IMR-90 (cell line): ENCODE data around the gene CDH13. TPM values are rescaled to one million over a fixed set of nuclear protein-coding genes. Genes with fewer than 3 reads are reported as not detected.

Experiments
- ATAC-seq: fragments of 200-7000 bp; cut with Tn5 transposase; 2 replicates; pipeline ENCODE4 v1.9.1; 2020; ENCODE audit warnings: low read depth, mild to moderate bottlenecking, moderate library complexity
- BruUV-seq: library from RNA; stranded (reverse); fragments of 400-500 nt; replicated peaks from 2 replicates; lab custom pipeline; 2021; lab: Mats Ljungman, UMichigan
- CTCF ChIA-PET: fragments of 300-600 bp; formaldehyde crosslinking; extraction: SDS; loops from one replicate; lab custom pipeline; 2021; ENCODE audit warnings: antibody characterized with exemption; lab: Yijun Ruan, JAX
- POLR2A ChIA-PET: fragments of 300-600 bp; sonication (Branson Sonifier 250); formaldehyde crosslinking; loops from one replicate; lab custom pipeline; 2022; ENCODE audit warnings: antibody characterized with exemption; ENCODE audit not compliant: unreplicated experiment; lab: Charles Lee
- DNase-seq: peaks from one replicate; pipeline ENCODE4 v3.0.0; 2013
- H2AFZ ChIP-seq: replicated peaks from 2 replicates; pipeline ENCODE3; 2013; ENCODE audit warnings: low read length, mild to moderate bottlenecking; ENCODE audit not compliant: poor library complexity
- H2AK5ac ChIP-seq: 2 replicates; pipeline ENCODE4 v1.6.1; 2013; ENCODE audit warnings: low read depth, low read length, inconsistent platforms
- H2AK9ac ChIP-seq: replicated peaks from 2 replicates; pipeline ENCODE3; 2013; ENCODE audit warnings: mild to moderate bottlenecking, low read depth, low read length, moderate library complexity; ENCODE audit not compliant: poor library complexity
- H2BK120ac ChIP-seq: 2 replicates; pipeline ENCODE4 v1.6.1; 2013; ENCODE audit warnings: low read depth, low read length, inconsistent platforms
- H2BK15ac ChIP-seq: 3 replicates; pipeline ENCODE4 v1.6.1; 2013; ENCODE audit warnings: low read depth, low read length, inconsistent platforms
- H2BK20ac ChIP-seq: 2 replicates; pipeline ENCODE4 v1.6.1; 2013; ENCODE audit warnings: low read depth, mild to moderate bottlenecking, inconsistent platforms, low read length, moderate library complexity
- H2BK5ac ChIP-seq: 2 replicates; pipeline ENCODE4 v1.6.1; 2013; ENCODE audit warnings: mild to moderate bottlenecking, low read depth, low read length, inconsistent platforms; ENCODE audit not compliant: poor library complexity, severe bottlenecking
- H3K14ac ChIP-seq: replicated peaks from 2 replicates; pipeline ENCODE4 v1.6.1; 2013; ENCODE audit warnings: low read depth, low read length, inconsistent platforms
- H3K18ac ChIP-seq: 2 replicates; pipeline ENCODE4 v1.6.1; 2013; ENCODE audit warnings: low read depth, low read length, control low read depth
- H3K23ac ChIP-seq: 2 replicates; pipeline ENCODE4 v1.6.1; 2013; ENCODE audit warnings: low read depth, low read length, inconsistent platforms
- H3K27ac ChIP-seq: 2 replicates; pipeline ENCODE4 v1.5.1; 2013; ENCODE audit warnings: mild to moderate bottlenecking, control low read depth, low read length; ENCODE audit not compliant: insufficient read depth
- H3K27me3 ChIP-seq: 2 replicates; pipeline ENCODE4 v1.6.1; 2013; ENCODE audit warnings: low read length; ENCODE audit not compliant: control insufficient read depth, insufficient read depth
- H3K36me3 ChIP-seq: 2 replicates; pipeline ENCODE4 v1.6.1; 2013; ENCODE audit warnings: low read length, mixed read lengths; ENCODE audit not compliant: control insufficient read depth, insufficient read depth
- H3K4ac ChIP-seq: 2 replicates; pipeline ENCODE4 v1.6.1; 2013; ENCODE audit warnings: low read depth, low read length, inconsistent platforms
- H3K4me1 ChIP-seq: 2 replicates; pipeline ENCODE4 v1.6.1; 2013; ENCODE audit warnings: low read length, mixed read lengths; ENCODE audit not compliant: control insufficient read depth, insufficient read depth
- H3K4me2 ChIP-seq: 2 replicates; pipeline ENCODE4 v1.6.1; 2013; ENCODE audit warnings: low read depth, mild to moderate bottlenecking, control low read depth, low read length, moderate library complexity
- H3K4me3 ChIP-seq: 2 replicates; pipeline ENCODE4 v1.5.1; 2013; ENCODE audit warnings: low read depth, mild to moderate bottlenecking, control low read depth, low read length, moderate library complexity; ENCODE audit not compliant: insufficient read depth
- H3K56ac ChIP-seq: 2 replicates; pipeline ENCODE4 v1.6.1; 2013; ENCODE audit warnings: low read length, inconsistent platforms; ENCODE audit not compliant: insufficient read depth; ENCODE audit errors: extremely low read depth
- H3K79me1 ChIP-seq, 2 experiments: 2 replicates each; pipeline ENCODE4 v1.6.1; 2013; ENCODE audit warnings: low read length in 2 of 2, inconsistent platforms in 1 of 2, low read depth in 1 of 2
- H3K9ac ChIP-seq: 2 replicates; pipeline ENCODE4 v1.6.1; 2013; ENCODE audit warnings: low read depth, low read length, control low read depth
- H3K9me1 ChIP-seq: 2 replicates; pipeline ENCODE4 v1.6.1; 2013; ENCODE audit warnings: low read length, inconsistent platforms; ENCODE audit not compliant: insufficient read depth
- H3K9me3 ChIP-seq: 2 replicates; pipeline ENCODE4 v1.6.1; 2013; ENCODE audit warnings: low read length; ENCODE audit not compliant: control insufficient read depth, insufficient read depth
- H4K20me1 ChIP-seq: 2 replicates; pipeline ENCODE4 v1.6.1; 2013; ENCODE audit warnings: low read length, inconsistent platforms; ENCODE audit not compliant: insufficient read depth
- H4K5ac ChIP-seq: 2 replicates; pipeline ENCODE4 v1.6.1; 2013; ENCODE audit warnings: mild to moderate bottlenecking, low read depth, low read length, control low read depth
- H4K8ac ChIP-seq, 2 experiments: 2 replicates each; pipeline ENCODE4 v1.6.1; 2013; ENCODE audit warnings: low read depth in 2 of 2, low read length in 2 of 2, control low read depth in 1 of 2, inconsistent platforms in 1 of 2
- H4K91ac ChIP-seq: 2 replicates; pipeline ENCODE4 v1.6.1; 2013; ENCODE audit warnings: low read depth, low read length, inconsistent platforms; ENCODE audit not compliant: insufficient read depth
- CEBPB ChIP-seq: IDR thresholded peaks from 2 replicates; pipeline ENCODE4 v1.6.1; 2012; ENCODE audit warnings: low read depth, low read length, improper control_type of control experiment
- CHD1 ChIP-seq: IDR thresholded peaks from 2 replicates; pipeline ENCODE4 v1.6.1; 2012; ENCODE audit warnings: low read depth, low read length, improper control_type of control experiment
- FOS ChIP-seq: fragments of 150-350 bp; IDR thresholded peaks from 2 replicates; pipeline ENCODE4 v1.6.1; 2016; ENCODE audit warnings: low read depth, low read length
- MAZ ChIP-seq: IDR thresholded peaks from 2 replicates; pipeline ENCODE4 v1.6.1; 2012; ENCODE audit warnings: low read depth, mild to moderate bottlenecking, low read length, improper control_type of control experiment, moderate library complexity, borderline replicate concordance
- NFE2L2 ChIP-seq: fragments of 150-350 bp; IDR thresholded peaks from 2 replicates; pipeline ENCODE4 v1.6.1; 2016; ENCODE audit warnings: low read depth, mild to moderate bottlenecking, low read length
- RAD21 ChIP-seq: IDR thresholded peaks from 2 replicates; pipeline ENCODE4 v1.6.1; 2012; ENCODE audit warnings: low read length, improper control_type of control experiment
- RCOR1 ChIP-seq: IDR thresholded peaks from 2 replicates; pipeline ENCODE4 v1.6.1; 2012; ENCODE audit warnings: mild to moderate bottlenecking, low read length, improper control_type of control experiment; ENCODE audit not compliant: insufficient replicate concordance
- SMC3 ChIP-seq: fragments of 150-350 bp; IDR thresholded peaks from 2 replicates; pipeline ENCODE4 v1.6.1; 2016; ENCODE audit warnings: low read depth, mild to moderate bottlenecking, antibody characterized with exemption, low read length, moderate library complexity
- USF2 ChIP-seq: fragments of 150-350 bp; IDR thresholded peaks from 2 replicates; pipeline ENCODE4 v1.6.1; 2017; ENCODE audit warnings: mild to moderate bottlenecking, antibody characterized with exemption, low read length, low read depth
- WGBS, 2 experiments: methylation state at CpG; one replicate each; pipeline versions ENCODE4 v1.1.5 to v1.1.7; 2013; ENCODE audit warnings: missing lambda C conversion rate in 2 of 2; ENCODE audit not compliant: insufficient read length in 1 of 2; ENCODE audit errors: extremely low coverage in 2 of 2; 5-methylcytosine and 5-hydroxymethylcytosine counted together
- dilution Hi-C: fragments of 300-500 bp; cut with HindIII; formaldehyde crosslinking; loops from one replicate; pipeline ENCODE4 v1.14.3; 2018; ENCODE audit warnings: low sequenced_read_pairs; ENCODE audit not compliant: unreplicated experiment
- in situ Hi-C: fragments of 300-500 bp; cut with MboI; formaldehyde crosslinking; loops from 3 replicates; pipeline ENCODE4 v1.14.3; 2019; ENCODE audit warnings: low sequenced_read_pairs, inconsistent platforms, mixed read lengths
- intact Hi-C: fragments of 100-400 bp; cut with micrococcal nuclease; formaldehyde crosslinking; loops from 2 replicates; pipeline ENCODE4 v1.10.0; 2022
- polyA plus RNA-seq, 3 experiments: library from polyadenylated mRNA; depleted of rRNA; stranded (reverse); fragments of >200 nt; gene quantifications; 2 replicates each; pipeline ENCODE4 v1.2.3, GENCODE V29; 2012; ENCODE audit warnings: low replicate concordance in 1 of 3
- total RNA-seq: library from RNA; depleted of rRNA; stranded (reverse); fragments of >200 nt; gene quantifications from 2 replicates; pipeline ENCODE4 v1.2.3, GENCODE V29; 2012

CDH13 gene
- total and polyA plus RNA-seq, 2 of the 4 experiments (the other 2 are of a cell fraction) = 61.6 to 74.7 TPM

GRCh38 chr16:82824408-82824807 is 197.6 kb downstream of the CDH13 start:
- no peak overlapping the region for H3K14ac ChIP-seq
- no peak overlapping the region for H4K5ac ChIP-seq
- ATAC-seq = no peak
- H2BK120ac ChIP-seq = no peak overlapping the region
- no peak overlapping the region for H3K18ac ChIP-seq
- H3K9me1 ChIP-seq = no peaks in the 10 kb centered on the region; the same call in 1 of the 2 replicates
- POLR2A ChIA-PET = no interaction called here
- DNase-seq = no peak
- no peaks in the 10 kb centered on the region; the same call in 1 of the 2 replicates for H3K9me3 ChIP-seq
- no peak overlapping the region for H4K8ac ChIP-seq
- H3K27ac ChIP-seq = no peak overlapping the region
- H4K91ac ChIP-seq = no peak overlapping the region
- in situ Hi-C loops = no loop called here
- TF ChIP-seq CHD1 (no peak), FOS (no peak), NFE2L2 (no peak), SMC3 (no peak), MAZ (no peak), CEBPB (no peak), RCOR1 (no peak), USF2 (no peak), RAD21 (no peak)
- H3K4ac ChIP-seq = no peak overlapping the region
- no peak overlapping the region for H3K4me2 ChIP-seq
- no peaks in the 10 kb centered on the region for H4K20me1 ChIP-seq
- H2AK9ac ChIP-seq = no peak overlapping the region
- H3K27me3 ChIP-seq = no peaks in the 10 kb centered on the region
- H3K4me3 ChIP-seq = no peak overlapping the region
- no peak overlapping the region for H2BK20ac ChIP-seq
- H3K4me1 ChIP-seq = no peaks in the 10 kb centered on the region
- no peak overlapping the region for H2BK15ac ChIP-seq
- no peak overlapping the region for H3K9ac ChIP-seq
- no peak overlapping the region for H3K23ac ChIP-seq
- H2BK5ac ChIP-seq = no peak overlapping the region
- no peak overlapping the region for H2AFZ ChIP-seq
- no peak overlapping the region for H2AK5ac ChIP-seq
- no TSS peak for BruUV-seq
- H3K79me1 ChIP-seq = peaks cover 0 to 17% of the 10 kb centered on the region in 2 experiments; a peak in 2 of 4 replicates
- H3K36me3 ChIP-seq = no peaks in the 10 kb centered on the region
- intact Hi-C loops = no loop called here
- dilution Hi-C loops = no loop called here
- H3K56ac ChIP-seq = no peak overlapping the region
- WGBS, 2 experiments = no CpG with 5 or more reads among the region's 5 CpGs
- CTCF ChIA-PET = interaction anchor here (0.7 kb wide), 1 partner anchor 20 kb away, joined by 3 read pairs; no protein-coding TSS in a partner anchor
